Sigmoid colon (tissue), 7 donors: ENCODE measurements around the gene CORO1C. TPM values are rescaled to one million over a fixed set of nuclear protein-coding genes. Genes with fewer than 3 reads are reported as not detected.

Experiments
- DNase-seq: peaks from one replicate; pipeline ENCODE4 v3.0.0-alpha.2; 2019
- H3K27ac ChIP-seq, 4 donors: fragments of 200-600 bp; sonication (generic); one replicate each; pipeline ENCODE4 v1.5.1; 2016 to 2019; ENCODE audit warnings: mild to moderate bottlenecking in 1 of 4
- H3K27me3 ChIP-seq, 3 donors: fragments of 200-600 bp; sonication (generic); one replicate each; pipeline ENCODE4 v1.5.1; 2019; ENCODE audit warnings: mild to moderate bottlenecking in 1 of 3
- H3K36me3 ChIP-seq, 4 donors: fragments of 200-600 bp; sonication (generic); one replicate each; pipeline ENCODE4 v1.5.1; 2016 to 2019
- H3K4me1 ChIP-seq, 4 donors: fragments of 200-600 bp; sonication (generic); one replicate each; pipeline ENCODE4 v1.5.1; 2017 to 2019
- H3K4me3 ChIP-seq, 4 donors: fragments of 200-600 bp; sonication (generic); one replicate each; pipeline ENCODE4 v1.5.1; 2017 to 2019; ENCODE audit warnings: mild to moderate bottlenecking in 2 of 4, moderate library complexity in 1 of 4
- H3K9me3 ChIP-seq, 4 donors: fragments of 200-600 bp in 3 of 4; sonication (generic) in 3 of 4; one replicate each; pipeline versions ENCODE4 v1.5.1 to v1.6.1; 2013 to 2019
- CTCF ChIP-seq, 4 experiments: fragments of 450-650 bp in 3 of 4; fragments of 200-600 bp in 1 of 4; IDR thresholded peaks; one replicate each; pipeline ENCODE4 v1.5.1; 2016 to 2019; ENCODE audit warnings: antibody characterized with exemption in 4 of 4, mild to moderate bottlenecking in 3 of 4, moderate library complexity in 2 of 4
- EP300 ChIP-seq, 4 donors: sonication (generic); formaldehyde crosslinking; IDR thresholded peaks; one replicate each; pipeline ENCODE4 v1.6.1; 2017; ENCODE audit warnings: antibody characterized with exemption in 4 of 4
- POLR2A ChIP-seq, 2 donors: fragments of 450-650 bp; IDR thresholded peaks; one replicate each; pipeline ENCODE4 v1.6.1; 2016; ENCODE audit warnings: antibody characterized with exemption in 2 of 2, mild to moderate bottlenecking in 2 of 2, moderate library complexity in 2 of 2
- POLR2AphosphoS5 ChIP-seq, 4 donors: sonication (generic); formaldehyde crosslinking; IDR thresholded peaks; one replicate each; pipeline ENCODE4 v1.6.1; 2017; ENCODE audit warnings: antibody characterized with exemption in 4 of 4
- WGBS, 2 donors: extraction: QIAGEN DNeasy Blood & Tissue Kit; methylation state at CpG; one replicate each; pipeline ENCODE4 v1.1.7; 2013; 5-methylcytosine and 5-hydroxymethylcytosine counted together
- intact Hi-C: fragments of 100-400 bp; cut with DNase I; formaldehyde crosslinking; loops from one replicate; pipeline ENCODE4 v1.15.1; 2023
- polyA plus RNA-seq, 3 donors: library from polyadenylated mRNA; stranded (reverse); fragments of 200-250 nt; gene quantifications; one replicate each; pipeline ENCODE4 v1.2.3, GENCODE V29; 2013
- total RNA-seq, 4 donors: library from RNA; depleted of rRNA; stranded (reverse); fragments of >200 nt; gene quantifications; one replicate each; pipeline ENCODE4 v1.1.0, GENCODE V29; 2016
- donor health status: healthy with polysubstance abuse.
- donor health status: Bipolar disorder and iron deficiency.
- donor health status: healthy.

The CORO1C gene
- total and polyA plus RNA-seq, 7 donors = 38.4 to 569 (median 247) TPM

- no peak for DNase-seq
- Histone ChIP-seq H3K27me3 (no peaks in the 10 kb centered on the region), H3K36me3 (no peaks in the 10 kb centered on the region), H3K27ac (peak overlapping the region; percentile 7 to 100 (median 54)), H3K4me3 (no peak overlapping the region), H3K4me1 (peaks cover 0 to 98% (median 80%) of the 10 kb centered on the region in 4 donors), H3K9me3 (no peaks in the 10 kb centered on the region)
- 35 to 36% methylated on average over 1 of the region's 1 CpG for WGBS, 2 donors
- TF ChIP-seq POLR2AphosphoS5 (IDR thresholded peaks at IDR 0.05) = no peak
- TF ChIP-seq POLR2A (IDR thresholded peaks at IDR 0.05) = no peak
- no peak for TF ChIP-seq EP300 (IDR thresholded peaks at IDR 0.05)
- no peak for TF ChIP-seq CTCF (IDR thresholded peaks at IDR 0.05)
- intact Hi-C loops = no loop called here
Observed at GRCh38 chr12:108709697-108710096, 21.6 kb downstream of the CORO1C start.

- intact Hi-C loops = no loop called here
- Histone ChIP-seq H3K4me1 (peaks cover 0 to 99% (median 84%) of the 10 kb centered on the region in 4 donors), H3K36me3 (peaks cover 0 to 16% (median 4%) of the 10 kb centered on the region in 4 donors), H3K9me3 (no peaks in the 10 kb centered on the region), H3K4me3 (no peak overlapping the region), H3K27me3 (no peaks in the 10 kb centered on the region), H3K27ac (peak overlapping the region; percentile 38 to 100 (median 97))
- TF ChIP-seq EP300 (IDR thresholded peaks at IDR 0.05) (no peak), CTCF (IDR thresholded peaks at IDR 0.05) (no peak), POLR2A (IDR thresholded peaks at IDR 0.05) (no peak), POLR2AphosphoS5 (IDR thresholded peaks at IDR 0.05) (no peak)
- no peak for DNase-seq
- 41 to 73% methylated on average over 5 of the region's 5 CpGs for WGBS, 2 donors
Observed at GRCh38 chr12:108704527-108704926, 26.8 kb downstream of the CORO1C start.

- H3K27me3 ChIP-seq = no peaks in the 10 kb centered on the region
- no peak for DNase-seq
- peaks cover 7 to 29% (median 12%) of the 10 kb centered on the region in 4 donors for H3K36me3 ChIP-seq
- peak overlapping the region; percentile 95 to 100 (median 98) for H3K27ac ChIP-seq
- WGBS, 2 donors = 69 to 83% methylated on average over 10 of the region's 10 CpGs
- H3K4me3 ChIP-seq = no peak overlapping the region
- intact Hi-C loops = no loop called here
- TF ChIP-seq POLR2A (IDR thresholded peaks at IDR 0.05) (no peak), POLR2AphosphoS5 (IDR thresholded peaks at IDR 0.05) (no peak), EP300 (IDR thresholded peaks at IDR 0.05) (no peak), CTCF (IDR thresholded peaks at IDR 0.05) (no peak)
- no peaks in the 10 kb centered on the region for H3K9me3 ChIP-seq
- H3K4me1 ChIP-seq = peaks cover 0 to 98% (median 83%) of the 10 kb centered on the region in 4 donors
Observed at GRCh38 chr12:108702595-108703320, 28.6 kb downstream of the CORO1C start.

- no peaks in the 10 kb centered on the region for H3K27me3 ChIP-seq
- intact Hi-C loops = no loop called here
- H3K36me3 ChIP-seq = peaks cover 7 to 29% (median 12%) of the 10 kb centered on the region in 4 donors
- WGBS, 2 donors = 44 to 54% methylated on average over 5 of the region's 5 CpGs
- H3K4me1 ChIP-seq = peaks cover 0 to 98% (median 83%) of the 10 kb centered on the region in 4 donors
- H3K9me3 ChIP-seq = no peaks in the 10 kb centered on the region
- H3K4me3 ChIP-seq = peak overlapping the region in 2 of 4 donors; percentile 7 to 10
- no peak for DNase-seq
- H3K27ac ChIP-seq = peak overlapping the region; percentile 95 to 100 (median 98)
- TF ChIP-seq POLR2A (IDR thresholded peaks at IDR 0.05) = no peak
- TF ChIP-seq POLR2AphosphoS5 (IDR thresholded peaks at IDR 0.05) = peak in 1 of 4 donors; percentile 41
- no peak for TF ChIP-seq EP300 (IDR thresholded peaks at IDR 0.05)
- no peak for TF ChIP-seq CTCF (IDR thresholded peaks at IDR 0.05)
Observed at GRCh38 chr12:108701779-108702441, 29.4 kb downstream of the CORO1C start.
